Skeletal muscle tissue (tissue), 4 donors: ENCODE results near the gene OPN5. TPM values are rescaled to one million over a fixed set of nuclear protein-coding genes. Genes with fewer than 3 reads are reported as not detected.
"Not testable (repeated sequence)": the region's sequence is repeated elsewhere in the genome, so short reads cannot be mapped to it uniquely, and the experiment has no call there.

Experiments
- H3K27ac ChIP-seq: one replicate; pipeline ENCODE4 v1.7.0; 2013; ENCODE audit warnings: mild to moderate bottlenecking, low read depth, low read length, inconsistent platforms
- H3K27me3 ChIP-seq, 3 donors: one replicate each; pipeline ENCODE4 v1.7.0; 2013; ENCODE audit warnings: low read length in 3 of 3; ENCODE audit not compliant: control insufficient read depth in 3 of 3, insufficient read depth in 3 of 3
- H3K36me3 ChIP-seq, 3 donors: one replicate each; pipeline ENCODE4 v1.7.0; 2013; ENCODE audit warnings: low read length in 3 of 3; ENCODE audit not compliant: control insufficient read depth in 3 of 3, insufficient read depth in 3 of 3
- H3K4me1 ChIP-seq, 3 donors: one replicate each; pipeline ENCODE4 v1.7.0; 2013; ENCODE audit warnings: low read length in 3 of 3, mild to moderate bottlenecking in 3 of 3; ENCODE audit not compliant: control insufficient read depth in 3 of 3, insufficient read depth in 3 of 3
- H3K4me3 ChIP-seq, 3 donors: one replicate each; pipeline ENCODE4 v1.7.0; 2013; ENCODE audit warnings: low read length in 3 of 3
- H3K9ac ChIP-seq, 3 donors: one replicate each; pipeline ENCODE4 v1.7.0; 2013; ENCODE audit warnings: low read length in 3 of 3, mild to moderate bottlenecking in 3 of 3, moderate library complexity in 2 of 3, low read depth in 1 of 3
- H3K9me3 ChIP-seq, 3 donors: one replicate each; pipeline ENCODE4 v1.7.0; 2013; ENCODE audit warnings: low read length in 3 of 3; ENCODE audit not compliant: control insufficient read depth in 3 of 3
- total RNA-seq: library from RNA; depleted of rRNA; stranded (reverse); fragments of >200 nt; gene quantifications from one replicate; pipeline ENCODE4 v1.2.3, GENCODE V29; 2014
- donor health status: Osteomylitis.

OPN5 gene
- not detected for total RNA-seq

DNA sequence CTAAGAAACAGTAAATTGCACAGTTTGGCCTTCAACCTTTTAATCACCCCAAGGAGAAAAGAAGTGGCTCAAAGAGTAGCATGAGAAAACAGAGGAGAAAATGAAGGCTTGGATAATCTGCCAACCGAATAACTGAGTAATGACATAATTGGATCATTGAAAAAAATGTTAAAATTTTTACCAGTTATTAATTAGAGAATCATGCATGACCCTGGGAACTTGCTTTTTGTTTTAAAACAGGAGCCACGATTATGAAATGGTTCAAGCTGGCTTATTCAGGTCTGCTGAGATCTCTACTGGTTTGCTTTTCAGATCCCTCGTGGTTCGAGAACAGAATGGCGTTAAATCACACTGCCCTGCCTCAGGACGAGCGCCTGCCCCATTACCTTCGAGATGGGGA lies at the start of gene OPN5:
Gene OPN5, plus strand, starts transcription at position 301 of the 400 bp plus-strand sequence. Its CDS starts 35 bp downstream, at position 336.
- no peaks in the 10 kb centered on the region for H3K9me3 ChIP-seq
- H3K27me3 ChIP-seq, result no peaks in the 10 kb centered on the region
- peaks cover 0 to 6% (median 0%) of the 10 kb centered on the region in 3 donors for H3K4me1 ChIP-seq
- H3K36me3 ChIP-seq, result no peaks in the 10 kb centered on the region
- H3K4me3 ChIP-seq, result no peak within 1 kb of the TSS
- peak within 1 kb of the TSS in 1 of 3 donors; percentile 41 for H3K9ac ChIP-seq
- no peak within 1 kb of the TSS for H3K27ac ChIP-seq

DNA sequence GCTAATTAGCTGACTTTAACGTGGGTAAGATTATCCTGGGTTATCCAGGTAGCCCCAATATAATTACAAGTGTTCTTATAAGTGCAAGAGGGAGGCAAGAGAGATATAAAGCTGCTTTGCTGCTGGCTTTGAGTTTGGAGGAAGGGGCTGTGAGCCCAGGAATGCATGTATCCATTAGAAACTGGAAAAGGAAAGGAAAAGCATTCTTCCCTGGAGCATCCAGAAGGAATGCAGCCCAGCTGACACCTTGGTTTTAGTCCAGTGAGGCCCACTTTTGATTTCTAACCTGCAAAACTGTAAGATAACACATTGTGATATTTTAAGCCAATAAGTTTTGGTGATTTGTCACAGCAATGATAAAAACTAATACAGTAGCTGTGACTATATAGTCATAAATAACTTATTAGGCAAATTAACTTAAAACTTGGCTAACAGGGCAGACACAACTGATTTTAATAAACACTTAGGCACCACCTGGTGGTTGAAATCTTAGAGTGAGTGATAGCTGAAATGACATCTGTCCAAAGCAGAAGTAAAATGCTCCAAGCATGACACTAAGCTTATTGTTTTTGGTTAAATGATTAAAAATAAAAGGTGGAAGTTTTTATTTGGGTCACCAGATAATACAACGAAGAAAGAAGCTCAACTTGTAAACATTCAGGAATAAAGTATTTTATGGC lies 47.8 kb upstream of the OPN5 start:
- Histone ChIP-seq H3K9me3 (no peaks in the 10 kb centered on the region), H3K36me3 (no peaks in the 10 kb centered on the region), H3K27me3 (no peaks in the 10 kb centered on the region), H3K4me3 (no peak overlapping the region), H3K4me1 (peaks cover 0 to 4% (median 0%) of the 10 kb centered on the region in 3 donors), H3K9ac (no peak overlapping the region), H3K27ac (no peak overlapping the region)

GRCh38 chr6:47734831-47735481 lies 46.9 kb upstream of the OPN5 start:
- H3K4me1 ChIP-seq, result peaks cover 0 to 4% (median 0%) of the 10 kb centered on the region in 3 donors
- H3K4me3 ChIP-seq, result no peak overlapping the region
- no peaks in the 10 kb centered on the region for H3K9me3 ChIP-seq
- no peaks in the 10 kb centered on the region for H3K36me3 ChIP-seq
- H3K9ac ChIP-seq, result no peak overlapping the region
- no peak overlapping the region for H3K27ac ChIP-seq
- no peaks in the 10 kb centered on the region for H3K27me3 ChIP-seq

DNA sequence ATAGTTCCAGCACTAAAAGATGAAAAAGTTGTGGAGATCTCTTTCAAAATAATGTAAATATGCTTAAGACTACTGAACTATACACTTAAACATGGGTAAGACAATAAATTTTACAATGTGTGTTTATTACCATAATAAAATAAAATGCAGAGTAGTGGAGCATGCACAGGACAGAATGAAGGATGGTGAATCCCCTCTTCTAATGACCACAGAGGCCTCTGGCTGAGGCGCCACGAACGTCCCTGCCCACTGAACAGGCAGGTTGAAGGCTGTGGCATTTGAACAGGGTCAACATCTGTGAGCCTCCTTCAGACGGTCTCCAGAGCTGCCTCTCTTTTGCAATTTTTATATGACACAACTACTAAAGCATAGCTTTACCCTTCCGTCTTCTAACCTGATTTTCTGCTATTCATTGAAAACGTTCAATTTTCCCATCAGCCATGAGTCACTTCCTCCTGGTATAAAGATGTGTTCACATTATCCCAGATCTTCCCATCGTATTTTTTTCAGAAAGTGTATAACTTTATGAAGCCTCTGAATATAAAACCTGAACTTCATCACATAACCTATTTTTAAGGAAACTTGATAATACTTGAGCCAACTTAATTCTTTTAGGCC lies 45.6 kb upstream of the OPN5 start:
- Histone ChIP-seq H3K4me3 (no peak overlapping the region), H3K36me3 (no peaks in the 10 kb centered on the region), H3K27ac (no peak overlapping the region), H3K9ac (no peak overlapping the region), H3K9me3 (no peaks in the 10 kb centered on the region), H3K4me1 (peaks cover 0 to 4% (median 0%) of the 10 kb centered on the region in 3 donors), H3K27me3 (no peaks in the 10 kb centered on the region)

- Histone ChIP-seq H3K9ac (no peak overlapping the region), H3K4me3 (no peak overlapping the region), H3K27me3 (no peaks in the 10 kb centered on the region), H3K4me1 (peaks cover 0 to 4% (median 0%) of the 10 kb centered on the region in 3 donors), H3K27ac (no peak overlapping the region), H3K9me3 (no peaks in the 10 kb centered on the region), H3K36me3 (no peaks in the 10 kb centered on the region)
These were observed 44.4 kb upstream of the OPN5 start for GRCh38 chr6:47737406-47737805.

- Histone ChIP-seq H3K4me3 (no peak overlapping the region), H3K36me3 (no peaks in the 10 kb centered on the region), H3K9ac (no peak overlapping the region), H3K27ac (no peak overlapping the region), H3K27me3 (no peaks in the 10 kb centered on the region), H3K9me3 (no peaks in the 10 kb centered on the region), H3K4me1 (peaks cover 0 to 4% (median 0%) of the 10 kb centered on the region in 3 donors)
These were observed 41.1 kb upstream of the OPN5 start for GRCh38 chr6:47740714-47741113.

GRCh38 chr6:47741807-47742206 lies 40.0 kb upstream of the OPN5 start:
- Histone ChIP-seq H3K9me3 (no peaks in the 10 kb centered on the region), H3K36me3 (no peaks in the 10 kb centered on the region), H3K4me3 (no peak overlapping the region), H3K27me3 (no peaks in the 10 kb centered on the region), H3K27ac (peak overlapping the region; percentile 28), H3K9ac (no peak overlapping the region), H3K4me1 (peaks cover 0 to 4% (median 0%) of the 10 kb centered on the region in 3 donors)

DNA sequence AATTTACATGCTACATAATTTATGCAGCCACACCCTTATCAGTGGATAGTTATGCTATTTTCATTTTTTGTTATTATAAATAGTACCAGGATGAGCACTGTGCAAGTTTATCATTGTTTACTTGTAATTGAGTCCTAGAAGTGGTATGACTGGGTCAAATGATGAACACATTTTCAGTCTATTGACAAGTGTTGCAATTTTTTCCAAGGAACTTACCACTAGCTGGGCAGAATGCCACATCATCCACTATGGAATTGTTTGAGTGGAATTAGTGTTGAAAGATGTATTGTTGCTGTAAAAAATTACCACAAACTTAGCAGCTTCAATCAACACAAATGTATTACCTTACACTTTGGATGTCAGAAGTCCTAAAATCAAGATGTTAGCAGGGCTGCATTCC lies 38.1 kb upstream of the OPN5 start:
- no peaks in the 10 kb centered on the region for H3K36me3 ChIP-seq
- H3K9ac ChIP-seq, result no peak overlapping the region
- H3K27me3 ChIP-seq, result no peaks in the 10 kb centered on the region
- H3K9me3 ChIP-seq, result no peaks in the 10 kb centered on the region
- no peak overlapping the region for H3K4me3 ChIP-seq
- no peak overlapping the region for H3K27ac ChIP-seq
- H3K4me1 ChIP-seq, result no peaks in the 10 kb centered on the region

DNA sequence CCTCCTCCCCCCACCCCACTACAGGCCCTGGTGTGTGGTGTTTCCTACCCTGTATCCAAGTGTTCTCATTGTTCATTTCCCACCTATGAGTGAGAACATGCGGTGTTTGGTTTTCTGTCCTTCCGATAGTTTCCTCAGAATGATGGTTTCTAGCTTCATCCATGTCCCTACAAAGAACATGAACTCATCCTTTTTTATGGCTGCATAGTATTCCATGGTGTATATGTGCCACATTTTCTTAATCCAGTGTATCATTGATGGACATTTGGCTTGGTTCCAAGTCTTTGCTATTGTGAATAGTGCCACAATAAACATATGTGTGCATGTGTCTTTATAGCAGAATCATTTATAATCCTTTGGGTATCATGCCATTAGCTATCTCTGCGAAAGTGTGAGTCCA lies 36.6 kb upstream of the OPN5 start:
- H3K4me3 ChIP-seq, H3K4me1 ChIP-seq, H3K9ac ChIP-seq, H3K27me3 ChIP-seq, H3K9me3 ChIP-seq, H3K36me3 ChIP-seq, H3K27ac ChIP-seq: not testable (repeated sequence)

- Histone ChIP-seq H3K9me3 (peaks cover 0 to 4% (median 0%) of the 10 kb centered on the region in 3 donors), H3K36me3 (no peaks in the 10 kb centered on the region), H3K9ac (no peak overlapping the region), H3K27me3 (no peaks in the 10 kb centered on the region), H3K4me3 (no peak overlapping the region), H3K27ac (no peak overlapping the region), H3K4me1 (no peaks in the 10 kb centered on the region)
These were observed 32.1 kb upstream of the OPN5 start for GRCh38 chr6:47749757-47750156.
